Activated CD8-positive, alpha-beta memory T cell treated with anti-CD3 and anti-CD28 coated beads for 4 hours (primary cell): ENCODE data around the gene DYNC1I1.

Experiments used
- DNase-seq, 2 donors: peaks; one replicate each; pipeline ENCODE4 v3.0.0-alpha.2; 2020; ENCODE audit warnings: low read depth in 2 of 2

The DYNC1I1 gene

GRCh38 chr7:95963446-95963990 lies 191.2 kb downstream of the DYNC1I1 start:
- no peak for DNase-seq

- DNase-seq = no peak
Observed at GRCh38 chr7:95971716-95972115, 199.4 kb downstream of the DYNC1I1 start.

GRCh38 chr7:95972523-95972922 lies 200.2 kb downstream of the DYNC1I1 start:
- DNase-seq = no peak

GRCh38 chr7:95974108-95974507 lies 201.8 kb downstream of the DYNC1I1 start:
- no peak for DNase-seq

GRCh38 chr7:95976369-95977060 lies 204.2 kb downstream of the DYNC1I1 start:
- DNase-seq = no peak

- no peak for DNase-seq
Observed at GRCh38 chr7:95977994-95978393, 205.6 kb downstream of the DYNC1I1 start.

GRCh38 chr7:95980167-95980566 lies 207.8 kb downstream of the DYNC1I1 start:
- DNase-seq = no peak

- no peak for DNase-seq
Observed at GRCh38 chr7:95980706-95981105, 208.4 kb downstream of the DYNC1I1 start.

GRCh38 chr7:95986178-95986764 lies 213.9 kb downstream of the DYNC1I1 start:
- no peak for DNase-seq

- no peak for DNase-seq
Observed at GRCh38 chr7:95989301-95989700, 216.9 kb downstream of the DYNC1I1 start.

GRCh38 chr7:95993380-95993779 lies 221.0 kb downstream of the DYNC1I1 start:
- DNase-seq = no peak

GRCh38 chr7:95996174-95996573 lies 223.8 kb downstream of the DYNC1I1 start:
- no peak for DNase-seq

GRCh38 chr7:95996886-95997285 lies 224.5 kb downstream of the DYNC1I1 start:
- DNase-seq = no peak

- no peak for DNase-seq
Observed at GRCh38 chr7:95997632-95998031, 225.3 kb downstream of the DYNC1I1 start.

- no peak for DNase-seq
Observed at GRCh38 chr7:95999481-95999880, 227.1 kb downstream of the DYNC1I1 start.

GRCh38 chr7:96004578-96004977 lies 232.2 kb downstream of the DYNC1I1 start:
- DNase-seq = no peak

- no peak for DNase-seq
Observed at GRCh38 chr7:96005271-96005670, 232.9 kb downstream of the DYNC1I1 start.

- DNase-seq = no peak
Observed at GRCh38 chr7:96009148-96009547, 236.8 kb downstream of the DYNC1I1 start.

GRCh38 chr7:96013836-96014235 lies 241.5 kb downstream of the DYNC1I1 start:
- DNase-seq = no peak

- no peak for DNase-seq
Observed at GRCh38 chr7:96014617-96015016, 242.3 kb downstream of the DYNC1I1 start.

- no peak for DNase-seq
Observed at GRCh38 chr7:96016056-96016586, 243.8 kb downstream of the DYNC1I1 start.

- DNase-seq = no peak
Observed at GRCh38 chr7:96016735-96017134, 244.4 kb downstream of the DYNC1I1 start.

- no peak for DNase-seq
Observed at GRCh38 chr7:96017877-96018276, 245.5 kb downstream of the DYNC1I1 start.
